H54 (cell line): Measurements from ENCODE around the gene ZNF205.
"Not testable (repeated sequence)": the region's sequence is repeated elsewhere in the genome, so short reads cannot be mapped to it uniquely, and the experiment has no call there.

ENCODE experiments used
- DNase-seq: peaks from one replicate; pipeline ENCODE4 v3.0.0; 2011; ENCODE audit warnings: low spot score, mixed read lengths; ENCODE audit not compliant: insufficient read length
- FAIRE-seq: peaks from 3 replicates; lab custom pipeline; 2011; peaks lifted over from hg19 to GRCh38; lab: Jason Lieb, UNC
- POLR2A ChIP-seq: IDR thresholded peaks from 2 replicates; pipeline ENCODE4 v1.6.1; 2011; ENCODE audit warnings: low read depth, mild to moderate bottlenecking, low read length

ZNF205 gene

DNA sequence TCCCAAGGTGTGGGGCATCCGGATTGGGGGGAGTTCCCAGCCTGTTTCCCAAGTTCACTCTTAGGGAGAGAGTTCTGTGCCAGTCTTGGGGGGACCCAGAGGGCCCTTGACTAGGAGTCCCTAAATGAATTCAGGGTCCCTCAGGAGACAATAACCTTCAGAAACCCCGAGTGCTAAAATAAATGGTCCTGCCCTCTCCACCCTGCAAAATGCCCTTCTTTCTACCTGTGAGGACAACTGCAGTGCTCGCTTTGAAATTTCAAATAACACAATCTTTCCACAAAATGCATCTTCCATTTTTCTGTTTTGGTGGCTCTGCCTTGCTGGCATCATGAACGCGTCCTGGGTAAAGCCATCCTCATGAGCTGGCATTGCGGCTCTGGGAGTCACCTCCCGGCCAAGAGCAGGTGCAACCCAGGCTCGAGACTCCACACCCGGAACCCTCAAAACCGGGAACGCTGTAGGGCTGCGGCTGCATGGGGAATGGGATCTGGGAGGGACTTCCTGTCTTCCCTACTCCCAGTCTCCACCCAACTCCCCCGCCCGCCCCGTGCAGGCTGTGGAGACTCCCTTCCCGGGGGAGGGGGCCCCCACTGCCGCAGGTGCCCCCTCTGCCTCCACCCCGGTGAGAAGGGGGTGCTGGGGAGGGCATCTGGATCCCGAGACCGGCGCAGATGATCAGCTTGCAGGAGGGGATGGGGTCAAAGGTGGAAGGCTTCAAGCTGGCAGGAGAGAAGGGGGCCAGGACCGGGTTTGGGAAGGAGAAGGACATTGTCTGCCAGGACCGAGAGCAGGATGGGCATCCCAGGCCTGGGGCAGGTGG is at the start of gene ZNF205:
TSS of gene ZNF205 (plus strand) at position 529 of the 823 bp plus-strand sequence. CDS start 845 bp downstream, outside the sequence.
- TF ChIP-seq POLR2A: peak; percentile 13
- FAIRE-seq (no peak), DNase-seq (peak; percentile 93)

DNA sequence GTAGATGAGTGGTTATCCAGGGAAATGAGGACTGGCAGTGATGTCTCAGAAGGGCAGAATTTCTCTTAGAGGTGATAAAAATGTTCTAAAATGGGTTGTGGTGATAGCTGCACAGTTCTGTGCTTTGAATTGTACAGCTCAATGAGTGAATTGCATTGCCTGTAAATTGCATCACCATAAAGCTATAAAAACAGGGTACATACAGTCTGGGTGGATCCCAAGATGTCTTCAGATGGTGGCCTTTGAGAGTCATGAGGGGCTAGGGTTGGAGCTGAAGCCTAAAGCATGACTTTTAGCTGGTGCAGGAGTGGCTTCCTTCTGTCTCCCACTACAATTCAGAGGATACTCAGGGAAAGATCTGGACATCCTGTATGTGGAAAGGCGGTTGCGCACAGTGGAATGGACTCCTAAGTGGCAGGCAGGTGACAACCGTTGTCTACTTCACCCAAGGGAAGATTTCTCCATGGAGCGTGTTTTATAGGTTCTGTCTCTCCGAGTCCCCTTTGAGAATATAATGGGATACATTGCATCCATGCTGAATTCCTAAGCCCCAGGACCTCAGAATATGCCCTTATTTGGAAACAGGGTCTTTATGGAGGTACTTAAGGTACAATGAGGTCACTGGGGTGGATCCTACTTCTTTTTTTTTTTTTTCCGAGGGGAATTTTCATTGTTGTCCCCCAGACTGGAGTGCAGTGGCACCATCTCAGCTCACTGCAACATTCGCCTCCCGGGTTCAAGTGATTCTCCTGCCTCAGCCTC is 48.6 kb upstream of the ZNF205 start:
- no peak for FAIRE-seq
- DNase-seq: no peak
- no peak for TF ChIP-seq POLR2A

DNA sequence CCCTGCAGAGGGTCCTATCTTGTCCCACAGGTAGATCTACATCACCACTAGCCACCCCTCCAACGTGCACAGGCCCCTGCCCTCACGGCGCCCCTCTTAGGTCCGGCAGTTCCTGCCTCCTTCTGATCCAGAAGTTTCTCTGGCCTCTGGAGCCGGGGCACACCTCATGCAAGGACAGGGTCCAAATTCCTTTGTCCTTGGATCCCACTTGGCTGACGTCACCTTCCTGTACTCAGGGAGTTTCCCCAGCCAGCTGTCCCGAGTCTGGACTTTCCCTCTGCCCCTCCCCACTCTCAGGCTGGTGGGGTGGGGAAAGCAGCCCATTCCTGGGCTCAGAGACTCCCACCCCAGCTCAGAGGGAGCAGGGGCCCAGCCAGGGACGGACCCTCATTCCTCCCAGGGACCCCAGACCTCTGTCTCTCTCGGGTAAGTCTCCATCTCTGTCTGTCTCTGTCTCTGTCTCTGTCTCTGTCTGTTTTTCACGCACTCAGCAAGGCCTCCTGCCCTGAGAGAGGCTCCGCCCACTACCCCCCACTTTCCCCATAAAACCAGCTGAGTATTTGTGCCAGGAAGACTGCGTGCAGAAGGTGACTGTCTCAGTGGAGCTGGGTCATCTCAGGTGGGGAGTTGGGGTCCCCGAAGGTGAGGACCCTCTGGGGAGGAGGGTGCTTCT is 47.2 kb upstream of the ZNF205 start, which contains the start of gene IL32:
TSS of gene IL32 (plus strand) at position 572 of the 673 bp plus-strand sequence. CDS start 172 bp downstream, outside the sequence.
- TF ChIP-seq POLR2A: no peak
- DNase-seq: peak; percentile 94
- FAIRE-seq: no peak

DNA sequence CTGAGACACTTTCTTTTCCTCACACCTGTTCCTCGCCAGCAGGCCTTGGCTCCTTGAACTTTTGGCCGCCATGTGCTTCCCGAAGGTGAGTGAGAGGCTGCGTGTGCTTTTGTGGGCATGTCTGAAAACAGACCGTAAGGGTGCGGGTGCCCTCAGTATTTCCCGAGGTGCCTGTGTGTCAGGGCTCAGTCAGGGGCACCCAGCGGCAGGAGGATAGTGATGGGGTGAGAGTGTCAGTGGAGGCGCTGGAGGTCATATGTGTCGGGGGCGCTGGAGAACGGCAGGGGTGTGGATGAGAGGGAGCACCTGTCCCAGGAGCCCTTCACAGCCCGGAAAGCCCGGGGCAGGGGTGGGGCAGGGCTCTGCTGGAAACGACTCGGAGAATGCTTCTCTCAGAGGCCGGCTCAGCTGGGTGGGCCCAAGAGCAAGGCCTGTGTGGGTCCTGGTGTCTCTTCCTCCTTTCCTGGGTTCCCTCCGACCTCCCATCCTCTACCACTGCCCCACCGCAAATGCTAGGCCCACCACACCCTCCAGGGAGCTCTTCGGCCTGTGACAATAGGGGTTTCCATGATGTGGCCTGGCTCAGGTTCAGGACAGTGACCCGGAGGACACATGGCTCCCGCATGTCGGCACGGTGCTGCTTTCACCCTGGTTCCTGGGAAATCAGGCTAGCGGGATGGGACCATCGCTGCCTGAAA is 46.5 kb upstream of the ZNF205 start:
- FAIRE-seq (no peak), DNase-seq (no peak)
- no peak for TF ChIP-seq POLR2A

DNA sequence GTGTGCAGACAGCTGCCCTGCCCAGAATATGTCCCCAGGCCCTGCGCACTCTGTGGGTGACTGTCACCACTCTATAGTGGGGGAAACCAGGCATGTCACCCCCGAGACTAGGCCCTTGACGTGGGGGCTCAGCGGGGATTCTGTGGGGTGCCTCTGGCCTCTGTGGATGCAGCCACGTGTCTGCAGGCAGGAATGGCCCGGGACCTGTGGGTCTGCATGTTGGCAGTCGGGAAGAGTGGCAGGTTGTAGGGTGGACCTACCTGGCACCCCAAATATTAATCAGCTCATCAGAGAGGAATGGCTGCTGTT is 46.0 kb upstream of the ZNF205 start:
- DNase-seq (no peak), FAIRE-seq (no peak)
- TF ChIP-seq POLR2A: no peak

DNA sequence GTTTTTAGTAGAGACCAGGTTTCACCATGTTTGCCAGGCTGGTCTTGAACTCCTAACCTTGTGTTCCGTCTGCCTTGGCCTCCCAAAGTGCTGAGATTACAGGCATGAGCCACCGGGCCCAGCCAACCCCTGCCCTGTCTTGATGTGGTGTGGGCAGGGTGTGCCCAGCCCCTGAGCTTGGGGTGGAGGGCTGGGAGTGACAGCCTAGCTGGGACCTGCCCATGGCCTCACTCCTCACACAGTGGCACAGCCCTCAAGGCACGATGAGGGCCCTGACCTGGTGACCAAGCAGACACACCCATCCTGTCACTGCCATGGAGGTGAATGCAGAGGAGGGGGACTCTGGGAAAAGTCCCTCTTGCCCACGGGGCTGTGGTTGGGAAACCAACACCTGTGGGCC is 43.9 kb upstream of the ZNF205 start:
- FAIRE-seq (no peak), DNase-seq (no peak)
- no peak for TF ChIP-seq POLR2A

DNA sequence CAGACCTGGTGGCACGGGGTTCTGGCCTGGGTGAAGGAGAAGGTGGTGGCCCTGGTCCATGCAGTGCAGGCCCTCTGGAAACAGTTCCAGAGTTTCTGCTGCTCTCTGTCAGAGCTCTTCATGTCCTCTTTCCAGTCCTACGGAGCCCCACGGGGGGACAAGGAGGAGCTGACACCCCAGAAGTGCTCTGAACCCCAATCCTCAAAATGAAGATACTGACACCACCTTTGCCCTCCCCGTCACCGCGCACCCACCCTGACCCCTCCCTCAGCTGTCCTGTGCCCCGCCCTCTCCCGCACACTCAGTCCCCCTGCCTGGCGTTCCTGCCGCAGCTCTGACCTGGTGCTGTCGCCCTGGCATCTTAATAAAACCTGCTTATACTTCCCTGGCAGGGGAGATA is 43.2 kb upstream of the ZNF205 start:
- DNase-seq, FAIRE-seq: not testable (repeated sequence)

DNA sequence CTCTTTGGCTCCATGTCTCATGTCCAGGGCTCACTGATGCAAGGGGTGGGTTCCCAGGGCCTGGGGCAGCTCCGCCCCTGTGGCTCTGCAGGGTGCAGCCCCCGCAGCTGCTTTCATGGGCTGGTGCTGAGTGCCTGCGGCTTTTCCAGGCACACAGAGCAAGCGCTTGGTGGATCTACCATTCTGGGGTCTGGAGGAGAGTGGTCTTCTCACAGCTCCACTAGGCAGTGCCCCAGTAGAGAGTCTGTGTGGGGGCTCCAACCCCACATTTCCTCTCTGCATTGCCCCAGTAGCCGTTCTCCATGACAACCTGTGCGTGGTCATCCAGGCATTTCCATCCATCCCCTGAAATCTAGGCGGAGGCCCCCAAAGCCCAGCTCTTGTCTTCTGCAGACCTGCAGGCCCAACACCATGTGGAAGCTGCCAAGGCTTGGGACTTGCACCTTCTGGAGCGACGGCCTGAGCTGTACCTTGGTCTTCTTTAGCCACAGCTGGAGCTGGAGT is 41.7 kb upstream of the ZNF205 start:
- TF ChIP-seq POLR2A: no peak
- FAIRE-seq (no peak), DNase-seq (no peak)

DNA sequence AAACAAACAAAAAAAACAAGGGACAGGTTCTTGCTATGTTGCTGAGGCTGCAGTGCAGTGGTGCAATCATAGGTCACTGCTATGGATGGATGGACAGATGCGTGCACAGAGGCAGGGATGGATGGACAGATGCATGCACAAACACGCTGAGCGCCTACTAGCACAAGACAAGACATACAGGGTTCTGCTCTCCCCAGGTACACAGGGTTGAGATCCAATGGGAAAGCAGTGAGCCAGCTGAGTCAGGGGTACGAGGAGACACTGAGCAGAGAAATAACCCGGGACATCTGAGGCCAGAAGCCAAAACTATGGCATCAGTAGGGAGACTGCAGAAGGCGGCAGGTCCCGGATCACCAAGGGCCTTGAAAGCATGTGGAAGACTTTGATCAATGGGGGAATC is 40.7 kb upstream of the ZNF205 start:
- TF ChIP-seq POLR2A: no peak
- DNase-seq: no peak
- FAIRE-seq: no peak

DNA sequence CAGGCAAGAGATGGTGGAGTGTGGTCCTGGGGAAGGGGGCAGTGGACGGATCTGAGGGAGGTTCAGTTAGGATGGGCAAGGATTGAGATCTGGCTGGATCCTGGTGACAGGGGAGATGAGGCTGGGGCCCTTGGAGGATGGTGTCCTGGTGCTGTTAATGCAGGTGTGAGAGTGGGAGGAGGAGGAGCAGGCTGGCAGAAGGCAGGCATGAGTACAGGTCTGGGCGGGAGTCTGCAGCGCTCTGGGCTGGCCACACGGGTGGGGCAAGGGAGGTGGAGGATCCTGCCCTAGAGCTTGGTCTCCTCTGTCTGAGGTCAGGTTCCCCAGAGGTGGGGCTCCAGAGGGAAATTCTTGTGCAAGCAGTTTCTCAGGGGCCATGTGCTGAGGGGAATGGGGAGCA is 40.2 kb upstream of the ZNF205 start:
- not testable (repeated sequence) for FAIRE-seq, DNase-seq

DNA sequence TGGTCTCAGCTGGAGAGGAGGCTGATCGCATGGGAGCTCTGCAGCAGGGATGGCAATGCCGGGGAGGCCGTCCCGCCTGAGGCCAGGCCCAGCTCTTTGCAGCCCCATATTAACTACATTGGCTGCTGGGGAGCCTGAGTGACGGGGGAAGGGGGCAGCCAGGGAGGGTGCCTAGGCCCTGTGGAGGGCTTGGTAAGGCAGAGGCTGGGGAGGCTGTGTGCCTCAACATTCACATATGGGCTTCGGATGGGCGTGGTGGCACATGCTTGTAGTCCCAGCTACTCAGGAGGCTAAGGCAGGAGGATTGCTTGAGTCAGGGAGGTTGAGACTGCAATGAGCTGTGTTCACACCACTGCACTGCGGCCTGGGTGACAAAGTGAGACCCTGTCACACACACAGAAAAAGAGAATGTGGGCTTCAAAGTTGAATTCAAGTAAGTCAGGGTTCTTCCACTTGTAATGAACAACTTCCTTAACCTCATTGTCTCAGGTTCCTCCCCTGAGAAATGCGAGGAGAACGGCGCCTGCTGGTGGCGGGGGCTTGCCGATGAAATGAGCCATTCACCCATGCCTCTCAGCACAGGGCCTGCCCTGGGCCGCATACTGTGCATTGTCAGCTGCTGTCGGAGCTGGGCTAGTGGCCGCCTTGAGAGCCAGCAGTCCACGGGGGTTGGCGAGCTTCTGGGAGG is 39.7 kb upstream of the ZNF205 start:
- not testable (repeated sequence) for DNase-seq

DNA sequence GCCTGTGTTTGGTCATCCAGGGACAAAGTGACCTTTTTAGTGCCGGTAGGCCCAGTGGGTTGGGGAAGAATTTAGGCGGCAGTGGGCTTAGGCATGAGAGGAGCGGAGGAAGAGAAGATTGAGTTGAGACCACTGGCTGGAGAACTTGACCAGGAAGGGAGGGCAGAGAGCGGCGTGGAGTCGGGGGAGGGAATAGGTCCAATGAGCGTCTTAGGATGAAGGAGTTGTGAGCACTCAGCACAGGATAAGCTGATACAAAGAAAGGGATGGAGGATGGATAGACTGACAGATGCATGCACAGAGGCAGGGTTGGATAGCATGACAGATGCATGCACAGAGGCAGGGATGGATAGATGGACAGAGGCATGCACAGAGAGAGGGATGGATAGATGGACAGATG is 38.9 kb upstream of the ZNF205 start:
- FAIRE-seq: no peak
- no peak for DNase-seq
- TF ChIP-seq POLR2A: no peak

More for the DNA sequence above, 39.7 kb upstream of the ZNF205 start:
- not testable (repeated sequence) for FAIRE-seq
